A549 (cell line): Measurements from ENCODE around the gene MYRIP. TPM values are rescaled to one million over a fixed set of nuclear protein-coding genes. Genes with fewer than 3 reads are reported as not detected.

Experiments used
- ATAC-seq, 2 experiments: fragments of 200-7000 bp in 1 of 2; fragments of >200 bp in 1 of 2; cut with Nextera tagmentation in 1 of 2; cut with Tn5 transposase in 1 of 2; 3 replicates each; pipeline versions ENCODE4 v1.8.0 to v1.9.1; 2018 to 2020; ENCODE audit warnings: mild to moderate bottlenecking in 1 of 2, moderate library complexity in 1 of 2
- CTCF ChIA-PET: fragments of 300-600 bp; sonication (Branson Sonifier 250); formaldehyde crosslinking; extraction: SDS; loops from one replicate; lab custom pipeline; 2021; ENCODE audit warnings: antibody characterized with exemption, inconsistent platforms; lab: Yijun Ruan, JAX
- POLR2A ChIA-PET: fragments of 350-600 bp; formaldehyde crosslinking; extraction: SDS; loops from one replicate; lab custom pipeline; 2021; ENCODE audit warnings: antibody characterized with exemption, inconsistent platforms; lab: Yijun Ruan, JAX
- DNase-seq, 2 experiments: peaks; one replicate each; pipeline versions ENCODE4 v3.0.0 to v3.0.0-alpha.2; 2011 to 2016; ENCODE audit warnings: low read depth in 1 of 2, low spot score in 1 of 2
- FAIRE-seq: peaks from 2 replicates; lab custom pipeline; 2011; peaks lifted over from hg19 to GRCh38; lab: Jason Lieb, UNC
- H3K27ac ChIP-seq, 2 experiments: fragments of >200 bp; sonication (Bioruptor Twin); formaldehyde crosslinking; 3 replicates each; pipeline ENCODE4 v1.5.1; 2016 to 2017
- H3K4me1 ChIP-seq: fragments of >200 bp; sonication (Bioruptor Twin); formaldehyde crosslinking; 3 replicates; pipeline ENCODE4 v1.6.1; 2016
- H3K4me2 ChIP-seq: fragments of >200 bp; sonication (Bioruptor Twin); formaldehyde crosslinking; 3 replicates; pipeline ENCODE4 v1.6.1; 2016
- H3K4me3 ChIP-seq: fragments of >200 bp; sonication (Bioruptor Twin); formaldehyde crosslinking; 3 replicates; pipeline ENCODE4 v1.5.1; 2016
- H3K9me3 ChIP-seq: fragments of >200 bp; sonication (Bioruptor Twin); formaldehyde crosslinking; 3 replicates; pipeline ENCODE4 v1.6.1; 2016
- ATOH8 ChIP-seq: fragments of 250-450 bp; sonication (Bioruptor Pico); IDR thresholded peaks from 2 replicates; pipeline ENCODE4 v1.5.0; 2020; ENCODE audit warnings: low read depth, mild to moderate bottlenecking, moderate library complexity
- BHLHE40 ChIP-seq: IDR thresholded peaks from 2 replicates; pipeline ENCODE4 v1.6.1; 2012; ENCODE audit warnings: low read depth, low read length, inconsistent platforms
- CBX8 ChIP-seq: fragments of 200-600 bp; sonication (generic); IDR thresholded peaks from 2 replicates; pipeline ENCODE4 v1.6.1; 2016
- CEBPB ChIP-seq, 2 experiments: fragments of >200 bp in 1 of 2; sonication (Bioruptor Twin) in 1 of 2; formaldehyde crosslinking in 1 of 2; IDR thresholded peaks; 2 replicates each; pipeline ENCODE4 v1.6.1; 2012 to 2016
- CTCF ChIP-seq: fragments of >200 bp; sonication (Bioruptor Twin); formaldehyde crosslinking; IDR thresholded peaks from 3 replicates; pipeline ENCODE4 v1.5.1; 2016
- ESRRA ChIP-seq: fragments of 150-350 bp; IDR thresholded peaks from 2 replicates; pipeline ENCODE4 v1.6.1; 2014; ENCODE audit warnings: mild to moderate bottlenecking, low read length, borderline replicate concordance
- HDAC2 ChIP-seq: fragments of 200-600 bp; sonication (generic); IDR thresholded peaks from 2 replicates; pipeline ENCODE4 v1.6.1; 2016
- HEYL ChIP-seq: fragments of 250-450 bp; sonication (Bioruptor Pico); IDR thresholded peaks from 2 replicates; pipeline ENCODE4 v1.8.0; 2021; ENCODE audit warnings: mild to moderate bottlenecking, moderate library complexity
- JUNB ChIP-seq: fragments of >200 bp; sonication (Bioruptor Twin); formaldehyde crosslinking; IDR thresholded peaks from 2 replicates; pipeline ENCODE4 v1.6.1; 2016
- KDM1A ChIP-seq: fragments of 200-600 bp; sonication (generic); IDR thresholded peaks from 2 replicates; pipeline ENCODE4 v1.6.1; 2016; ENCODE audit warnings: low read depth, mild to moderate bottlenecking
- MAFK ChIP-seq: fragments of 450-650 bp; IDR thresholded peaks from 2 replicates; pipeline ENCODE4 v1.6.1; 2014; ENCODE audit not compliant: partially characterized antibody
- POLR2AphosphoS2 ChIP-seq: conservative IDR thresholded peaks from 2 replicates; pipeline ENCODE4 v1.6.1; 2012; ENCODE audit warnings: low read length, improper control_type of control experiment, inconsistent platforms
- RCOR1 ChIP-seq: fragments of 150-350 bp; IDR thresholded peaks from 2 replicates; pipeline ENCODE4 v1.6.1; 2014; ENCODE audit warnings: antibody characterized with exemption, low read length, low read depth
- REST ChIP-seq: fragments of 200-600 bp; sonication (generic); IDR thresholded peaks from 2 replicates; pipeline ENCODE4 v1.6.1; 2016; ENCODE audit warnings: antibody characterized with exemption, mild to moderate bottlenecking, moderate library complexity
- SREBF2 ChIP-seq: fragments of 450-650 bp; IDR thresholded peaks from 2 replicates; pipeline ENCODE4 v1.6.1; 2014; ENCODE audit warnings: mild to moderate bottlenecking, moderate library complexity
- ZNF302 ChIP-seq: fragments of 250-450 bp; sonication (Bioruptor Pico); IDR thresholded peaks from 2 replicates; pipeline ENCODE4 v1.9.0; 2021; ENCODE audit warnings: inconsistent platforms, mild to moderate bottlenecking, moderate library complexity
- polyA plus RNA-seq, 4 experiments: library from polyadenylated mRNA; depleted of rRNA in 3 of 4; stranded (reverse); fragments of >200 nt; fragmentation: RNase III in 1 of 4; extraction: RNeasy Plus Mini Kit Qiagen cat#74134 plus additional on column Dnase treatment in 1 of 4; gene quantifications; 2 replicates in 3 of 4; 3 replicates in 1 of 4; pipeline ENCODE4 v1.2.3, GENCODE V29; 2011 to 2017
- TF ChIP-seq, protein P1 (sequence below): fragments of 450-650 bp; IDR thresholded peaks from 2 replicates; pipeline ENCODE4 v1.6.1; 2014; ENCODE audit warnings: antibody characterized with exemption
- TF ChIP-seq, protein P2 (sequence below): IDR thresholded peaks from 2 replicates; pipeline ENCODE4 v1.6.1; 2012

The MYRIP gene
- polyA plus RNA-seq, 2 of the 4 experiments (the other 2 are of a cell fraction) = not detected

DNA sequence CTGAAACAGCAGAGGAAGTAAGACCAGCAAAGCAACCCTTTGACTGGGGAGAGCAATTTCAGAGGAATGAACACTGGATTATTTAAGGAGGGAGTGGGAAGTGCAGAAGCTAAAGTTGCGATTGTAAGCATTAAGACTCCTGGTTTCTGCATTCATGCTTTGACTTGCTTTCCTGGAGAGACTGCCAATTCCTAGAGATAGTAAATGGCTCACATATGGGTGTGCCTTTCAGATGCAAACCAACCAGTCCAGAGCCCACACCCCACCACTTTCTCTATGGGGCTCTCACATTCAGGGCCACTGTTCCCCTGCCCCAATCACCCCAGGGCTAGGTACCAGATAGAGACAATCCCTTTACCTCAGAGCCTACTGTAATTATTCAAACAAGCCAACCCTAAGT, 299.2 kb downstream of the MYRIP start (continued):
- no peak for TF ChIP-seq RCOR1
- no peak for TF ChIP-seq REST
- no peak for TF ChIP-seq SREBF2
- TF ChIP-seq MAFK = no peak

DNA sequence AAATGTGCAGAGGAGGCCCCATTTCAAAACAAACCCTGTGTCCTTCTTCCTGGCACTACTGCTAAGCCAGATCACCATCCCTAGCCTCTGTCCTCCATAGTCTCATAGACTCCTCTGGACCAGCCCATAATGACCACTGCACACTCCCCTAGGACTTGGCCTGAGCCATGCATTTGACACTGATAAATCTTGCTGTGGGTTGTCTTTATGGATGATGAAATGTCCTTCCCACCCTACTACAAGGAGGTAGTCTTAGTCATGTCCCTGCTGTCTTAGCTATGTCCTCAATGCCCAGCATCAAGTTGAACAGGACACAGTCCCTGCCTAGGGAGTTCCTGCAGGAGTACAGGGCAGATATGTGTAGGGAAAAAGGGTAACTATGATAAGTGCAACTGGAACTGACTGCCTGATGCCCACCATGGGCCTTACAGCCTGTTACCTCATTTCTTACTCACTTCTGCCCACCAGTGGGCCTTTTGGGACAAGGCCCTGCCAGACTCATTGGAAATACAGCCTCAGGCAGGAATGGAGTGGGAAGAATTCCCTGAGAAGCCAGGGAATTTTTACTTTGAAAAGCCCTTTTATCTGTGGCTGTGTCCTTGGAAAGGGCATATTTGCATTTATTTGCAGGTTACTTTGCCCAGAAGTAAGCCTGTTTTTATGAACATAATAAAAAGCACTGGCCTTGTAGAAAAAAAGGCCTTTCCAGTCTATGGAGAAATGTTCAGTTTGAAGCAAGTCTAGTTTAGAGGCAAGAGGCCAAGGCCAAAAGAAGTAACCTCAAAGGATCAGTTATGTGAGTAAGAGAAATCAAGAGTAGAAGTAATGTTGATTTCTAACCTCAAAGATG, 300.5 kb downstream of the MYRIP start:
- TF ChIP-seq CEBPB (IDR thresholded peaks at IDR 0.05) (no peak), CBX8 (no peak), HEYL (CRISPR knock-in tag) (no peak), HDAC2 (no peak), BHLHE40 (no peak), ZNF302 (no peak), ESRRA (no peak), ATOH8 (CRISPR knock-in tag) (no peak), KDM1A (no peak), RCOR1 (no peak), JUNB (no peak), CTCF (no peak), POLR2AphosphoS2 (no peak)
- TF ChIP-seq, protein P1, sequence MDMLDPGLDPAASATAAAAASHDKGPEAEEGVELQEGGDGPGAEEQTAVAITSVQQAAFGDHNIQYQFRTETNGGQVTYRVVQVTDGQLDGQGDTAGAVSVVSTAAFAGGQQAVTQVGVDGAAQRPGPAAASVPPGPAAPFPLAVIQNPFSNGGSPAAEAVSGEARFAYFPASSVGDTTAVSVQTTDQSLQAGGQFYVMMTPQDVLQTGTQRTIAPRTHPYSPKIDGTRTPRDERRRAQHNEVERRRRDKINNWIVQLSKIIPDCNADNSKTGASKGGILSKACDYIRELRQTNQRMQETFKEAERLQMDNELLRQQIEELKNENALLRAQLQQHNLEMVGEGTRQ = no peak
- TF ChIP-seq, protein P2, sequence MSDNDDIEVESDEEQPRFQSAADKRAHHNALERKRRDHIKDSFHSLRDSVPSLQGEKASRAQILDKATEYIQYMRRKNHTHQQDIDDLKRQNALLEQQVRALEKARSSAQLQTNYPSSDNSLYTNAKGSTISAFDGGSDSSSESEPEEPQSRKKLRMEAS = no peak
- ChIA-PET POLR2A (no interaction called here), CTCF (no interaction called here)
- Histone ChIP-seq H3K4me3 (no peak overlapping the region), H3K27ac (no peak overlapping the region), H3K4me2 (no peak overlapping the region), H3K4me1 (no peaks in the 10 kb centered on the region), H3K9me3 (no peaks in the 10 kb centered on the region)
- ATAC-seq (no peak), FAIRE-seq (no peak), DNase-seq (no peak)
